ENCODE results near the gene PSTPIP1.

Gene PSTPIP1

GRCh38 chr15:77070180-77070494 lies 75.2 kb downstream of the PSTPIP1 start:
- DNase-seq (ENCODE audit: low spot score), result no peak

DNA sequence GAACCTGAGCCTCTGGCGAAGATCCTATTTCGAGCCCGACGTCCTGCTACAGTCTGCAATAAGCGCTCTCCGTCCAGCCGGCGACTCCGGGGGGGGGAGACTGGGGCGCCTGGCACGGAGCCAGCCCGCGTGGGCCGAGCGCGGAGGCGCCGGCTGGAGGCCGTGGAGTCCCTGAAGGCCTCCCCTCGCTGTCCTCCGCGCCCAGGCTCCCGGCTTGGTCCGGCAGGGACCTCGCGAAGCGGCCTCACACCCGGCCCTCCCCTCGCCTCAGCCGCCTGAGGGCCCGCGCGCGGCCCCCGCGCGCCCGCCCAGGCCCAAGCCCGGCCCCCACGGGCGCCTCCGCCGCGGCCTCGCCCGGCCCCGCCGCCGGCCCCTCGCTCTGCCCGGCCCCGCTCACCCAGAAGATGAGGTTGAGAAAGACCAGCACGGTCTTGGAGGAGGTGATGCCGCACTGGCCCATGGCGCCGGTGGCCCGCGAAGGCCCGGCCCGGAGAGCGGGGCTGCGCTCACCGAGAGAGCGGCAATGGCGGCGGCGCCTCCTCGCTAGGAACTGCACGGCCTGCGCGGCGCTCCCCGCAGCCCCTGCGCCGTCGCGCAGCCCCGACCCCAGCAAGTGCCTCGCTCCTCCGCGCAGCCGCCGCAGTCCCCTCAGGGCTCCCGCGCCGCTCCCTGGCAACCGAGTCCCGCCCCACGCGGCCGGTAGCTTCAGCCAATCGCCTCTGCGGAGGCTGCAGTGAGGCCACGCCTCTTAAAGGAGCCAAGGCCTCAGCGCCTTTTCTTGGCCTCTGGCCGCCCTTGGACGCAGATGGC lies 75.8 kb downstream of the PSTPIP1 start, which contains the start of gene TSPAN3:
TSS of gene TSPAN3 (minus strand) at position 615 of the 810 bp plus-strand sequence. CDS start at position 460, 155 bp downstream.
- peak; percentile 99 for DNase-seq (ENCODE audit: low spot score)

DNA sequence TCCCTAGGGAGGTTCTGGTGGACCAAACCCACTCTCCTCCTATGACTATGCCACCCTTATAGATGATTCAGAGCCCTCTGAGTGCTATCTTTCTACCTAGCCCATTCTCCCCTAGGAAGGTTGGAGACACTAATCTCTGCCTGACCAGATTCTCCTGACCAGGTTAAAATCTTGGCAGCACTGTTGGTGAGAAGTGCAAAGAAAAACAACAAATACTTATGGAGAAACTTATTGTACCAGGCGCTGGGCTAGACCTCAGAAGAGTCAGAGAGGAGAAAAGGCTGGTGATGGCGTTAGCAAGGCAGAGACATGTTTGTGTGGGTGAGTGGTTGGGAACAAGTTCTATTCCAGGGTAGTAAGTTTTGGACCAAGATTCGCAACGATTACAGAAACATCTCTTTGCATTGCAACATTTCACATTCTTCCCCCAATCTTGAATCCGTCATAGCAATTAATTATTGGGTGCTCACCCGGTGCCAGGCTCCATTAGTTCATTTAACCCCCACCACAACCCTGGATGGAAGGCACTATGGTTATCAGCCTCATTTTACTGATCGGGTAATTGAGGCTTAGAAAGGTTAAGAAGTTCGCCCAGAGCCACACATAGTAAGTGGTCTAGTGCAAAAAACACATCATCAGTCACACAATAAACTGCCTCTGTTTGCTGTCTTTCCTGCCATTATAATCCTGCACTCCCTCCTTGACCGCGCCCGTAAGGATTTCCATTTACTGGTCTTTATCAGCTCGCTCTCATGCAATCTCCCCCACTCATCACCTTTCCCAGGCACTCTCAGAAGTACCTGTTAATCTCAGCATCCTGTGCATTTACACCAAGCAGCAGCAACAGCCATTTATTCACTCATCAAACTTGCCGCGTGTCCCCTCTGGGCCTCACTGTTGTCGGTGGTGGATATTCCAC lies 76.6 kb downstream of the PSTPIP1 start:
- DNase-seq (ENCODE audit: low spot score), result no peak

DNA sequence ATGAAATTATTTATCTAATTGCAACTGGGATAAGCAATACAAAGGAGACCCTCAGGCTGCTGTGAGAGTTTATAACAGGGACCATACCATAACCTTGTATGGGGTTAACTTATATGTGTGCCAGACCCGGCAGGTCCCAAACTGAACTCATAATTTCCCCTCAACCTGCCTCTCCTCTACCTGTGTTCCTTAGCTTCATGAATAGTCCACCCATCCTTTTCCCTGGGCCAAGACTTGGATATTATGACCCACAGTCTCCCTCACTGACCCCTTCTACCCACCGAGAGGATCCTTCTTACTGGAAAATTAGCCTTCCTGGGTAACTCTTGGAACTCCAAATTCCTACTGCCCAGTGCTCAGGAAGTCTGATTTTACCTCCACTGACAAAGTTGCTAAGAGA lies 79.4 kb downstream of the PSTPIP1 start:
- no peak for DNase-seq (ENCODE audit: low spot score)

DNA sequence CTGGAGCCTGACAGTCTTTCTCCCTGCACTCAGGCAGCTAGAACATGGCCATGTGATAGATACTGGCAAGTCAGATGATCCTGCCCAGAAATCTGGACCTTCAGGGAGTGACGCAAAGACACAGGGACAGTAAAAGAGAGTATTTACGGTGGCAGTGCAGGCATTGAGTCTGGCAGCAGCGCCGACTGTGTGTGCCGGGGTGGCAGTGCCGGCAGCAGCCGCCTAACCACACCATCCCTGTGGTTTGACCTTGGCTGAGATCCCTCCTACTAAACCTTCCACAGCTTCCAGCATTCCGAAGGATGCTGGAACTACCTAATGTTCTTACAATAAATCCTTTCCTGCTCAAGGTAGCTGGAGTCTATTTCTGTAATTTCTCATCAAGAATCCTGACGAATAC lies 80.6 kb downstream of the PSTPIP1 start:
- no peak for DNase-seq (ENCODE audit: low spot score)

- DNase-seq (ENCODE audit: low spot score), result no peak
Measured at GRCh38 chr15:77076323-77076915, 81.5 kb downstream of the PSTPIP1 start.

DNA sequence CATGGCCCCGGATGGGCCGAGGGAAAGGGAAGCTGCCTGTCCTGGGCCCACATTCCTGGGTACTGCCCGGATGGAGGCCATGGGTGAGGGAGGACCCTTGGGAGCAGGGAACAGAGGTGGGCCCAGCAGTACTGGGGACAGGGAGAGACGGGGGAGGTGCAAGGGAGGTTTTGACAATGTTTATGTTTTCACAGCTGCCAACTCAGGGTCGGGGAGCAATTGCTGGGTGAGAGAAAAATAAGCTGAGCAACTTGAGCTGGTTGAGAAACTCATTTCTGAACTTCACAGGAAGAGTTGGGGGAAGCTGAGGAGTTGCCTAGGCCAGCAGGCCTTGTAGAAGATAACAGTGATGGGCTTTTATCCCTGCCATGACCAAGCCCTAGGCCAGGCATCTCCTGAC lies 87.0 kb downstream of the PSTPIP1 start:
- no peak for DNase-seq (ENCODE audit: low spot score)

DNA sequence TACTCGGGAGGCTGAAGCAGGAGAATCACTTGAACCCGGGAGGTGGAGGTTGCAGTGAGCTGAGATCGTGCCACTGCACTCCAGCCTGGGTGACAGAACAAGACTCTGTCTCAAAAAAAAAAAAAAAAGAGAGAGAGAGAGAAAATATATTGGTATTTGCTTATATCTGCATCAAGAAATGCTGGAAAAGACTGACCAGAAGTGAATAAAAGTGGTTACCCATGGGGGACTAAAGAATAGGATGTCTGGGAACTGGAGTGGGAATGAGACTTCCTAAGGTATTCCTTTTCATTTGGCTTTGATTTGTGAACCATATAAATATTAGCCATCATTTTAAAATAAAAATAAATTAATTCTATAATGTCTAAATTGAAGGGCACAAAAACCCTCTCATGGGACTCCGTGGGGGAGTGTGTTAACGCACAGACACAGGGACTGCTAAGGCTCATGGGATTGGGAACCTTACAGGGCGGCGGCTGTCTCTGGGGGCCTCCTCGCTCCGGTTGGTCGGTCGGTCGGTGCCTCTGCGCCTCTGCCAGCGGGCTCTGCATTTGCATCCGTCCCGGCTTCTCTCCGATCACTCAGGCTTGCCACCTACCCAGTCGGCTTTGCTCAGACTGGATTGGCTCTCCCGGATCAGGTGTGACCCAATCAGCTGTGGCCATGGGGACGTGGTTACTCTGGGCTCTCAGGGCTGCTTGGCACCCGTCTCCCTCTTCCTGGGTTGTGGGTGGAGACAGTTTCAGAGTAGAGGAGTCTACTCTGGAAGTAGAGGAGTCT lies 88.6 kb downstream of the PSTPIP1 start:
- peak; percentile 52 for DNase-seq (ENCODE audit: low spot score)

- DNase-seq (ENCODE audit: low spot score), result no peak
Measured at GRCh38 chr15:77084436-77084835, 89.5 kb downstream of the PSTPIP1 start.

DNA sequence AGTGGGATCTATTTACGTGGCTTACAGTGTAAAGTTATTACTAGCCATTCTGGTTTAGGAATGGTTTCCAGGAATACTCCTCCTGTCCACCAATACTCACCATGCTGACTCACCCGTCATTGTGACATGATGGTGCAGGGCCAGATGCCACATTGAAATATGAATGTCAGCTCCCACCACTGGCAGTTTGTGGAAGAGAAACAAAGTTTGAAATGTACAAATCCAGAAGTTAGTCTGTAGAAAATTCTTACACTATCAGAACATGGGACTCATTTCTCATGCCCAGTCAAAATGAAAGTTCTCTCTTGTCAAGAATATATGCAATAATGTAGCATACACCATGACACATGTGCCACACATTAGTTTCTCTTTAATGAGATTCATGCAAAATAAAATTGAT lies 90.4 kb downstream of the PSTPIP1 start:
- DNase-seq (ENCODE audit: low spot score), result no peak

Measured in D341Med (cell line).